H9 (cell line): ENCODE data around the gene ATP6V1B1. TPM values are rescaled to one million over a fixed set of nuclear protein-coding genes. Genes with fewer than 3 reads are reported as not detected.

ENCODE experiments used
- DNase-seq: peaks from one replicate; pipeline ENCODE4 v3.0.0-alpha.2; 2017
- H2AFZ ChIP-seq: one replicate; pipeline ENCODE4 v1.6.1; 2013; ENCODE audit warnings: mild to moderate bottlenecking, low read length, control low read depth, moderate library complexity
- H2AK5ac ChIP-seq: 2 replicates; pipeline ENCODE4 v1.6.1; 2013; ENCODE audit warnings: low read length, control low read depth, mixed read lengths; ENCODE audit not compliant: insufficient read length
- H2BK120ac ChIP-seq: one replicate; pipeline ENCODE4 v1.6.1; 2013; ENCODE audit warnings: low read depth, mild to moderate bottlenecking, low read length, control low read depth, inconsistent platforms; ENCODE audit not compliant: poor library complexity, severe bottlenecking
- H2BK12ac ChIP-seq: 2 replicates; pipeline ENCODE4 v1.6.1; 2013; ENCODE audit warnings: low read length, control low read depth, mixed read lengths, low read depth; ENCODE audit not compliant: insufficient read length
- H2BK15ac ChIP-seq: 2 replicates; pipeline ENCODE4 v1.6.1; 2013; ENCODE audit warnings: low read depth, low read length, control low read depth
- H2BK20ac ChIP-seq: one replicate; pipeline ENCODE4 v1.6.1; 2013; ENCODE audit warnings: low read depth, mild to moderate bottlenecking, low read length, control low read depth, inconsistent platforms; ENCODE audit not compliant: poor library complexity, severe bottlenecking
- H2BK5ac ChIP-seq: 2 replicates; pipeline ENCODE4 v1.6.1; 2013; ENCODE audit warnings: low read length, control low read depth, mixed read lengths; ENCODE audit not compliant: insufficient read length
- H3K14ac ChIP-seq: 2 replicates; pipeline ENCODE4 v1.6.1; 2013; ENCODE audit warnings: low read length, control low read depth; ENCODE audit not compliant: insufficient read depth
- H3K18ac ChIP-seq: 2 replicates; pipeline ENCODE4 v1.6.1; 2013; ENCODE audit warnings: low read depth, mild to moderate bottlenecking, mixed read lengths, low read length, control low read depth; ENCODE audit not compliant: insufficient read length
- H3K23ac ChIP-seq: 2 replicates; pipeline ENCODE4 v1.6.1; 2013; ENCODE audit warnings: low read length, control low read depth, mixed read lengths, low read depth; ENCODE audit not compliant: insufficient read length
- H3K23me2 ChIP-seq: 2 replicates; pipeline ENCODE4 v1.6.1; 2013; ENCODE audit warnings: low read depth, mild to moderate bottlenecking, mixed read lengths, low read length, control low read depth; ENCODE audit not compliant: insufficient read length, poor library complexity, severe bottlenecking
- H3K27ac ChIP-seq: 2 replicates; pipeline ENCODE4 v1.5.1; 2013; ENCODE audit warnings: low read length, control low read depth, mixed read lengths, low read depth; ENCODE audit not compliant: insufficient read length
- H3K27me3 ChIP-seq: 2 replicates; pipeline ENCODE4 v1.6.1; 2013; ENCODE audit warnings: low read length, control low read depth, inconsistent platforms; ENCODE audit not compliant: insufficient read depth
- H3K4ac ChIP-seq: 2 replicates; pipeline ENCODE4 v1.6.1; 2013; ENCODE audit warnings: low read depth, mild to moderate bottlenecking, control low read depth, inconsistent platforms, low read length, moderate library complexity
- H3K4me1 ChIP-seq: 2 replicates; pipeline ENCODE4 v1.6.1; 2013; ENCODE audit warnings: low read length, control low read depth, inconsistent platforms; ENCODE audit not compliant: insufficient read depth
- H3K4me2 ChIP-seq: 2 replicates; pipeline ENCODE4 v1.6.1; 2013; ENCODE audit warnings: low read length, control low read depth, mixed read lengths; ENCODE audit not compliant: insufficient read length, insufficient read depth
- H3K56ac ChIP-seq: 2 replicates; pipeline ENCODE4 v1.6.1; 2013; ENCODE audit warnings: low read depth, mild to moderate bottlenecking, mixed read lengths, low read length, control low read depth; ENCODE audit not compliant: insufficient read length
- H3K79me1 ChIP-seq: 2 replicates; pipeline ENCODE4 v1.6.1; 2013; ENCODE audit warnings: low read depth, mild to moderate bottlenecking, moderate library complexity, low read length, control low read depth, inconsistent platforms; ENCODE audit not compliant: insufficient read depth, poor library complexity, severe bottlenecking
- H3K79me2 ChIP-seq: 2 replicates; pipeline ENCODE4 v1.6.1; 2013; ENCODE audit warnings: low read length, control low read depth, inconsistent platforms; ENCODE audit not compliant: insufficient read depth
- H3K9ac ChIP-seq: 2 replicates; pipeline ENCODE4 v1.6.1; 2013; ENCODE audit warnings: low read length, control low read depth, mixed read lengths; ENCODE audit not compliant: insufficient read length; ENCODE audit errors: extremely low read depth
- H3K9me3 ChIP-seq: one replicate; pipeline ENCODE4 v1.6.1; 2013; ENCODE audit warnings: low read depth, low read length, inconsistent platforms; ENCODE audit not compliant: control insufficient read depth
- H3T11ph ChIP-seq: one replicate; pipeline ENCODE4 v1.6.1; 2013; ENCODE audit warnings: mild to moderate bottlenecking, low read length, control low read depth, inconsistent platforms
- H4K20me1 ChIP-seq: one replicate; pipeline ENCODE4 v1.6.1; 2013; ENCODE audit not compliant: control insufficient read depth, insufficient read length, insufficient read depth
- H4K5ac ChIP-seq: 2 replicates; pipeline ENCODE4 v1.6.1; 2013; ENCODE audit warnings: low read depth, mild to moderate bottlenecking, mixed read lengths, low read length, control low read depth; ENCODE audit not compliant: insufficient read length
- H4K8ac ChIP-seq: replicated peaks from 2 replicates; pipeline ENCODE4 v1.6.1; 2013; ENCODE audit warnings: low read length, control low read depth, mixed read lengths, low read depth; ENCODE audit not compliant: insufficient read length
- H4K91ac ChIP-seq: 2 replicates; pipeline ENCODE4 v1.6.1; 2013; ENCODE audit warnings: low read depth, mild to moderate bottlenecking, moderate library complexity, mixed read lengths, low read length, control low read depth; ENCODE audit not compliant: insufficient read length
- H3K27ac Mint-ChIP-seq, 3 experiments: 2 replicates in 2 of 3; 3 replicates in 1 of 3; pipeline ENCODE4 v1.8.0; 2020 to 2021; ENCODE audit warnings: mixed read lengths in 3 of 3, mild to moderate bottlenecking in 1 of 3, moderate library complexity in 1 of 3
- H3K27me3 Mint-ChIP-seq: 2 replicates; pipeline ENCODE4 v1.8.0; 2021; ENCODE audit warnings: low read depth, mild to moderate bottlenecking, moderate library complexity, mixed read lengths
- H3K36me3 Mint-ChIP-seq, 3 experiments: 2 replicates in 2 of 3; 3 replicates in 1 of 3; pipeline ENCODE4 v1.8.0; 2020 to 2021; ENCODE audit warnings: low read depth in 3 of 3, mixed read lengths in 3 of 3; ENCODE audit not compliant: insufficient read depth in 1 of 3
- H3K4me1 Mint-ChIP-seq, 2 experiments: 2 replicates each; pipeline ENCODE4 v1.8.0; 2020; ENCODE audit warnings: mixed read lengths in 2 of 2
- H3K4me3 Mint-ChIP-seq, 2 experiments: 2 replicates in 1 of 2; 3 replicates in 1 of 2; pipeline ENCODE4 v1.8.0; 2020 to 2021; ENCODE audit warnings: mild to moderate bottlenecking in 2 of 2, mixed read lengths in 2 of 2, moderate library complexity in 1 of 2
- H3K9me3 Mint-ChIP-seq, 2 experiments: 2 replicates in 1 of 2; 3 replicates in 1 of 2; pipeline ENCODE4 v1.8.0; 2020; ENCODE audit warnings: mild to moderate bottlenecking in 2 of 2, mixed read lengths in 2 of 2, moderate library complexity in 1 of 2
- CTCF ChIP-seq: fragments of 200-600 bp; sonication (generic); conservative IDR thresholded peaks from 3 replicates; pipeline ENCODE4 v1.8.0; 2021; ENCODE audit warnings: antibody characterized with exemption, mild to moderate bottlenecking
- WGBS: extraction: QIAGEN DNeasy Blood & Tissue Kit; methylation state at CpG from one replicate; pipeline ENCODE4 v1.1.7; 2013; ENCODE audit warnings: missing lambda C conversion rate, low lambda C conversion rate, mixed read lengths; ENCODE audit not compliant: insufficient read length; ENCODE audit errors: extremely low coverage; 5-methylcytosine and 5-hydroxymethylcytosine counted together
- total RNA-seq: library from RNA; stranded (reverse); gene quantifications from 2 replicates; pipeline ENCODE4 v1.2.1, GENCODE V29; 2021

Gene ATP6V1B1
- total RNA-seq, 1 experiment from 2014 or later = not detected

GRCh38 chr2:70985956-70986355 is 50.3 kb downstream of the ATP6V1B1 start:
- Mint-ChIP-seq H3K36me3 (peaks cover 1 to 31% (median 25%) of the 10 kb centered on the region in 3 experiments; a peak in 4 of 7 replicates), H3K27ac (peak overlapping the region in 1 of 3 experiments; percentile 34; a peak in 1 of 7 replicates), H3K4me1 (peaks cover 5% of the 10 kb centered on the region in 2 experiments), H3K27me3 (peaks cover 13% of the 10 kb centered on the region), H3K9me3 (no peaks in the 10 kb centered on the region), H3K4me3 (no peak overlapping the region)
- Histone ChIP-seq H3K14ac (no peak overlapping the region), H2BK12ac (no peak overlapping the region), H2BK20ac (no peak overlapping the region), H2BK120ac (no peak overlapping the region), H2AK5ac (no peak overlapping the region), H3K56ac (no peak overlapping the region), H2BK15ac (no peak overlapping the region), H3K79me1 (no peaks in the 10 kb centered on the region), H2AFZ (no peak overlapping the region), H3K4me2 (no peak overlapping the region), H3K4me1 (no peaks in the 10 kb centered on the region), H4K91ac (no peak overlapping the region), H3K18ac (no peak overlapping the region), H3K9me3 (no peaks in the 10 kb centered on the region), H3K27ac (no peak overlapping the region), H4K8ac (no peak overlapping the region), H4K5ac (no peak overlapping the region), H4K20me1 (no peaks in the 10 kb centered on the region), H3K23me2 (no peaks in the 10 kb centered on the region), H3K79me2 (no peaks in the 10 kb centered on the region), H3K27me3 (no peaks in the 10 kb centered on the region), H3K23ac (no peak overlapping the region), H3K4ac (no peak overlapping the region), H3K9ac (no peak overlapping the region), H3T11ph (no peak overlapping the region), H2BK5ac (no peak overlapping the region)
- peak; percentile 10 for DNase-seq
- TF ChIP-seq CTCF = no peak
- WGBS = no CpG with 5 or more reads among the region's 1 CpG
